Measurements from ENCODE around the gene MUC5AC. TPM values are rescaled to one million over a fixed set of nuclear protein-coding genes. Genes with fewer than 3 reads are reported as not detected.
A peak's percentile ranks its signal among the peaks of the same experiment; 100 is the strongest.

Gene MUC5AC
- total RNA-seq, 1 experiment from 2014 or later, result under 0.01 TPM

DNA sequence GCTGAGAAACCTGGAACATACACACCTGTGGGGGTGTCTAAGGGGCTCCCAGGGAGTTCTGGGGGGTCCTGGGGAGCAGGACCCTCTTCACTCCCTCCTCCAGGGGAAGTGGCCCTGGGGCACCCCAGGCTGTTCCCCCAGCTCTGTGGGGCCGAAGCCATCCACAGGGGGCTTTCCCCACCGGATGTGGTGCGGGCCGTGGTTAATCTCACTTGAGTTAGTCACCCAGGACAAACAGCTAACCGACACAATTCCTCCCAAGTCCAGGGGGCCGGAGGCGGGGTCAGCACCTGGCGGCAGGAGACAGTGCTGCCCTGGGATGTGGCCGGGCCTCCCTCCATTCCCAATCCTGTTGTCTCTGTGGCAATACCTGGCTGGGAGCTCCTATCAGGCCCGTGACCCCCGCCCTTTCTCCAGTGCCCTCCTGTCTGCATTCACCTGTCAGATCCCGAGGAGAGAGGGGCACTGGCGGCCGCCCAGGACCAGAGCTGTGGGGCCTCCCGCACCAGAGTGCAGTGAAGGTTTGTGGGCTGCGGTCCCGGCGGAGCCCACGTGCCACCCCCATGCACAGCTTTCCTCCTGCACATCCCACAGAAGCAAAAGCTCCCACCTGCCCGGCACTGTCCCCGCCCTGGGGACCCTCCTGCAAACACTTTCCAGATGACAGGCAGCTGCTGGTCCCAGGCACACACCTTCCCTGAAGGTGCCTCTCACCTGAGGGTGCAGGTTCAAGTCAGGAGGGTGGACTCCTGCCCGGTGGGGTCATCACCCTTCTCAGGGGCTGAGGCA, 5.2 kb upstream of the MUC5AC start:
- Histone ChIP-seq H3K9ac (ENCODE audit: low read length) (no peak overlapping the region), H3K79me2 (ENCODE audit: insufficient read depth, low read length) (no peaks in the 10 kb centered on the region), H3K27ac (ENCODE audit: low read depth, low read length) (no peak overlapping the region; the same call in 1 of the 2 replicates), H4K20me1 (ENCODE audit: insufficient read depth) (no peaks in the 10 kb centered on the region), H3K9me2 (ENCODE audit: insufficient read depth) (no peaks in the 10 kb centered on the region), H3K9me3 (ENCODE audit: control insufficient read depth in 1 of 2, insufficient read depth in 1 of 2, low read depth in 1 of 2, low read length in 2 of 2) (no peaks in the 10 kb centered on the region; a peak in 1 of 4 replicates), H2AFZ (ENCODE audit: low read depth, low read length, poor library complexity, severe bottlenecking) (no peak overlapping the region), H3K4me1 (ENCODE audit: control insufficient read depth in 1 of 2, insufficient read depth in 2 of 2, low read length in 2 of 2) (peaks cover 13 to 33% of the 10 kb centered on the region in 2 experiments; a peak in 3 of 4 replicates), H3K4me3 (replicated peaks in 1 of 2; ENCODE audit: low read depth in 1 of 2, low read length in 2 of 2) (no peak overlapping the region), H3K4me2 (ENCODE audit: low read length) (peak overlapping the region; percentile 65; the same call in 1 of the 2 replicates), H3K36me3 (ENCODE audit: control insufficient read depth in 1 of 2, insufficient read depth in 2 of 2, low read length in 2 of 2) (no peaks in the 10 kb centered on the region), H3K27me3 (ENCODE audit: insufficient read depth, low read length) (no peaks in the 10 kb centered on the region)
- no peak for ATAC-seq
- no peak for DNase-seq (ENCODE audit: low read depth, low spot score)
- no TSS peak for BruUV-seq (replicated peaks)
- intact Hi-C loops (cut with micrococcal nuclease), result loop anchor here (5.0 kb wide), 1 partner anchor 50 kb away; no protein-coding TSS in a partner anchor
- TF ChIP-seq, protein P1, sequence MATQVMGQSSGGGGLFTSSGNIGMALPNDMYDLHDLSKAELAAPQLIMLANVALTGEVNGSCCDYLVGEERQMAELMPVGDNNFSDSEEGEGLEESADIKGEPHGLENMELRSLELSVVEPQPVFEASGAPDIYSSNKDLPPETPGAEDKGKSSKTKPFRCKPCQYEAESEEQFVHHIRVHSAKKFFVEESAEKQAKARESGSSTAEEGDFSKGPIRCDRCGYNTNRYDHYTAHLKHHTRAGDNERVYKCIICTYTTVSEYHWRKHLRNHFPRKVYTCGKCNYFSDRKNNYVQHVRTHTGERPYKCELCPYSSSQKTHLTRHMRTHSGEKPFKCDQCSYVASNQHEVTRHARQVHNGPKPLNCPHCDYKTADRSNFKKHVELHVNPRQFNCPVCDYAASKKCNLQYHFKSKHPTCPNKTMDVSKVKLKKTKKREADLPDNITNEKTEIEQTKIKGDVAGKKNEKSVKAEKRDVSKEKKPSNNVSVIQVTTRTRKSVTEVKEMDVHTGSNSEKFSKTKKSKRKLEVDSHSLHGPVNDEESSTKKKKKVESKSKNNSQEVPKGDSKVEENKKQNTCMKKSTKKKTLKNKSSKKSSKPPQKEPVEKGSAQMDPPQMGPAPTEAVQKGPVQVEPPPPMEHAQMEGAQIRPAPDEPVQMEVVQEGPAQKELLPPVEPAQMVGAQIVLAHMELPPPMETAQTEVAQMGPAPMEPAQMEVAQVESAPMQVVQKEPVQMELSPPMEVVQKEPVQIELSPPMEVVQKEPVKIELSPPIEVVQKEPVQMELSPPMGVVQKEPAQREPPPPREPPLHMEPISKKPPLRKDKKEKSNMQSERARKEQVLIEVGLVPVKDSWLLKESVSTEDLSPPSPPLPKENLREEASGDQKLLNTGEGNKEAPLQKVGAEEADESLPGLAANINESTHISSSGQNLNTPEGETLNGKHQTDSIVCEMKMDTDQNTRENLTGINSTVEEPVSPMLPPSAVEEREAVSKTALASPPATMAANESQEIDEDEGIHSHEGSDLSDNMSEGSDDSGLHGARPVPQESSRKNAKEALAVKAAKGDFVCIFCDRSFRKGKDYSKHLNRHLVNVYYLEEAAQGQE (IDR thresholded peaks at IDR 0.05; ENCODE audit: low read depth), result no peak
- no peak for TF ChIP-seq CTCF (IDR thresholded peaks at IDR 0.05 in 2 of 3, conservative IDR thresholded peaks at IDR 0.05 in 1 of 3; ENCODE audit: borderline replicate concordance in 1 of 3, insufficient read depth in 1 of 3, low read depth in 2 of 3, low read length in 2 of 3)
- TF ChIP-seq RAD21 (IDR thresholded peaks at IDR 0.05; ENCODE audit: low read depth), result no peak
- no peak for TF ChIP-seq ZBTB33 (IDR thresholded peaks at IDR 0.05; ENCODE audit: extremely low read depth, insufficient replicate concordance, low read length)
- no peak for TF ChIP-seq POLR2AphosphoS5 (IDR thresholded peaks at IDR 0.05; ENCODE audit: low read depth, low read length)
- TF ChIP-seq EZH2 (IDR thresholded peaks at IDR 0.05), result no peak
- TF ChIP-seq CBX3 (IDR thresholded peaks at IDR 0.05; ENCODE audit: low read depth), result no peak
- TF ChIP-seq TCF7L2 (IDR thresholded peaks at IDR 0.05; ENCODE audit: borderline replicate concordance, extremely low read depth, insufficient read depth, insufficient read length), result no peak
- TF ChIP-seq EZH2phosphoT487 (IDR thresholded peaks at IDR 0.05; ENCODE audit: borderline replicate concordance), result no peak
- TF ChIP-seq SIN3A (IDR thresholded peaks at IDR 0.05; ENCODE audit: low read depth), result no peak
- TF ChIP-seq, protein P2, sequence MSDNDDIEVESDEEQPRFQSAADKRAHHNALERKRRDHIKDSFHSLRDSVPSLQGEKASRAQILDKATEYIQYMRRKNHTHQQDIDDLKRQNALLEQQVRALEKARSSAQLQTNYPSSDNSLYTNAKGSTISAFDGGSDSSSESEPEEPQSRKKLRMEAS (IDR thresholded peaks at IDR 0.05), result no peak
- TF ChIP-seq YY1 (IDR thresholded peaks at IDR 0.05; ENCODE audit: extremely low read depth, insufficient replicate concordance, low read depth, low read length), result no peak
- ChIA-PET POLR2A (no interaction called here), RAD21 (ENCODE audit: low non-redundant PET in 1 of 2, low total read pairs in 2 of 2, uncharacterized antibody in 2 of 2, unreplicated experiment in 2 of 2) (no interaction called here), CTCF (no interaction called here)
